ENCODE data around the gene LETM1.

The LETM1 gene

GRCh38 chr4:1822568-1823544 is 33.1 kb downstream of the LETM1 start:
- DNase-seq: no peak

- no peak for DNase-seq
Measured at GRCh38 chr4:1821679-1822567, 34.0 kb downstream of the LETM1 start.

GRCh38 chr4:1819816-1820215 is 36.1 kb downstream of the LETM1 start:
- DNase-seq: no peak

- no peak for DNase-seq
Measured at GRCh38 chr4:1819284-1819683, 36.7 kb downstream of the LETM1 start.

GRCh38 chr4:1815997-1816860 is 39.7 kb downstream of the LETM1 start:
- DNase-seq: no peak

- DNase-seq: no peak
Measured at GRCh38 chr4:1815096-1815996, 40.6 kb downstream of the LETM1 start.

GRCh38 chr4:1814453-1814852 is 41.5 kb downstream of the LETM1 start:
- no peak for DNase-seq

- DNase-seq: peak; percentile 44
Measured at GRCh38 chr4:1813915-1814314, 42.0 kb downstream of the LETM1 start.

- DNase-seq: no peak
Measured at GRCh38 chr4:1813231-1813630, 42.7 kb downstream of the LETM1 start.

- DNase-seq: no peak
Measured at GRCh38 chr4:1812720-1813119, 43.2 kb downstream of the LETM1 start.

- DNase-seq: no peak
Measured at GRCh38 chr4:1810765-1811164, 45.2 kb downstream of the LETM1 start.

- DNase-seq: peak; percentile 88
Measured at GRCh38 chr4:1809754-1810502, 46.0 kb downstream of the LETM1 start.

- DNase-seq: no peak
Measured at GRCh38 chr4:1808851-1809753, 46.9 kb downstream of the LETM1 start.

- DNase-seq: no peak
Measured at GRCh38 chr4:1808396-1808795, 47.6 kb downstream of the LETM1 start.

- DNase-seq: peak; percentile 88
Measured at GRCh38 chr4:1807332-1807777, 48.6 kb downstream of the LETM1 start.

- DNase-seq: peak; percentile 78
Measured at GRCh38 chr4:1806596-1807331, 49.2 kb downstream of the LETM1 start.

- DNase-seq: peak; percentile 73
Measured at GRCh38 chr4:1806223-1806564, 49.8 kb downstream of the LETM1 start.

- peak; percentile 73 for DNase-seq
Measured at GRCh38 chr4:1805493-1806222, 50.3 kb downstream of the LETM1 start.
